Activated B cell treated with CpG ODN at 0.5 μM for 24 hours (primary cell): ENCODE measurements around the gene ACD. TPM values are rescaled to one million over a fixed set of nuclear protein-coding genes. Genes with fewer than 3 reads are reported as not detected.

ENCODE experiments used
- ATAC-seq: fragments of 200-7000 bp; cut with Tn5 transposase; one replicate; pipeline ENCODE4 v1.10.0; 2021; ENCODE audit warnings: low read depth, mild to moderate bottlenecking, moderate library complexity
- CTCF ChIA-PET: fragments of 350-600 bp; sonication (Branson Sonifier 250); formaldehyde crosslinking; loops from one replicate; lab custom pipeline; 2021; ENCODE audit warnings: antibody characterized with exemption; lab: Charles Lee
- POLR2A ChIA-PET: fragments of 350-600 bp; sonication (Branson Sonifier 250); formaldehyde crosslinking; loops from one replicate; lab custom pipeline; 2021; ENCODE audit warnings: antibody characterized with exemption; lab: Charles Lee
- DNase-seq: peaks from one replicate; pipeline ENCODE4 v3.0.0; 2022
- H3K27ac Mint-ChIP-seq: one replicate; pipeline ENCODE4 v1.8.0; 2020; ENCODE audit warnings: mixed read lengths
- H3K27me3 Mint-ChIP-seq: one replicate; pipeline ENCODE4 v1.8.0; 2021; ENCODE audit warnings: mixed read lengths
- H3K36me3 Mint-ChIP-seq: one replicate; pipeline ENCODE4 v1.8.0; 2021; ENCODE audit warnings: low read depth, mixed read lengths
- H3K4me1 Mint-ChIP-seq: one replicate; pipeline ENCODE4 v1.8.0; 2021; ENCODE audit warnings: mixed read lengths
- H3K4me3 Mint-ChIP-seq: one replicate; pipeline ENCODE4 v1.8.0; 2020; ENCODE audit warnings: mild to moderate bottlenecking, mixed read lengths
- H3K9me3 Mint-ChIP-seq: one replicate; pipeline ENCODE4 v1.8.0; 2020; ENCODE audit warnings: mixed read lengths
- intact Hi-C: fragments of 100-400 bp; cut with micrococcal nuclease; formaldehyde crosslinking; loops from one replicate; pipeline ENCODE4 v1.15.1; 2024
- total RNA-seq: library from RNA; stranded (reverse); gene quantifications from 2 replicates; pipeline ENCODE4 v1.2.3, GENCODE V29; 2022
- TF ChIP-seq, protein P1 (sequence below): fragments of 200-600 bp; IDR thresholded peaks from one replicate; pipeline ENCODE4 v1.8.0; 2022; ENCODE audit warnings: antibody characterized with exemption, mild to moderate bottlenecking

The ACD gene
- total RNA-seq, 1 donor from 2014 or later: 38.2 TPM

- intact Hi-C loops: no loop called here
- DNase-seq (no peak), ATAC-seq (no peak)
- ChIA-PET CTCF (no interaction called here), POLR2A (no interaction called here)
- Mint-ChIP-seq H3K4me3 (no peak overlapping the region), H3K27me3 (no peaks in the 10 kb centered on the region), H3K4me1 (no peaks in the 10 kb centered on the region), H3K9me3 (no peaks in the 10 kb centered on the region), H3K27ac (no peak overlapping the region), H3K36me3 (no peaks in the 10 kb centered on the region)
- TF ChIP-seq, protein P1, sequence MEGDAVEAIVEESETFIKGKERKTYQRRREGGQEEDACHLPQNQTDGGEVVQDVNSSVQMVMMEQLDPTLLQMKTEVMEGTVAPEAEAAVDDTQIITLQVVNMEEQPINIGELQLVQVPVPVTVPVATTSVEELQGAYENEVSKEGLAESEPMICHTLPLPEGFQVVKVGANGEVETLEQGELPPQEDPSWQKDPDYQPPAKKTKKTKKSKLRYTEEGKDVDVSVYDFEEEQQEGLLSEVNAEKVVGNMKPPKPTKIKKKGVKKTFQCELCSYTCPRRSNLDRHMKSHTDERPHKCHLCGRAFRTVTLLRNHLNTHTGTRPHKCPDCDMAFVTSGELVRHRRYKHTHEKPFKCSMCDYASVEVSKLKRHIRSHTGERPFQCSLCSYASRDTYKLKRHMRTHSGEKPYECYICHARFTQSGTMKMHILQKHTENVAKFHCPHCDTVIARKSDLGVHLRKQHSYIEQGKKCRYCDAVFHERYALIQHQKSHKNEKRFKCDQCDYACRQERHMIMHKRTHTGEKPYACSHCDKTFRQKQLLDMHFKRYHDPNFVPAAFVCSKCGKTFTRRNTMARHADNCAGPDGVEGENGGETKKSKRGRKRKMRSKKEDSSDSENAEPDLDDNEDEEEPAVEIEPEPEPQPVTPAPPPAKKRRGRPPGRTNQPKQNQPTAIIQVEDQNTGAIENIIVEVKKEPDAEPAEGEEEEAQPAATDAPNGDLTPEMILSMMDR: no peak
These were observed 44.0 kb upstream of the ACD start for GRCh38 chr16:67704110-67704509.

GRCh38 chr16:67703626-67704025, 43.6 kb upstream of the ACD start:
- Mint-ChIP-seq H3K27me3 (no peaks in the 10 kb centered on the region), H3K36me3 (no peaks in the 10 kb centered on the region), H3K9me3 (no peaks in the 10 kb centered on the region), H3K27ac (no peak overlapping the region), H3K4me3 (no peak overlapping the region), H3K4me1 (no peaks in the 10 kb centered on the region)
- ATAC-seq (no peak), DNase-seq (no peak)
- intact Hi-C loops: no loop called here
- TF ChIP-seq, protein P1: no peak
- ChIA-PET POLR2A (no interaction called here), CTCF (no interaction called here)

GRCh38 chr16:67702130-67702529, 42.1 kb upstream of the ACD start:
- Mint-ChIP-seq H3K27me3 (no peaks in the 10 kb centered on the region), H3K9me3 (no peaks in the 10 kb centered on the region), H3K4me3 (no peak overlapping the region), H3K4me1 (no peaks in the 10 kb centered on the region), H3K27ac (no peak overlapping the region), H3K36me3 (peaks cover 9% of the 10 kb centered on the region)
- intact Hi-C loops: no loop called here
- POLR2A ChIA-PET: no interaction called here
- ATAC-seq: no peak
- CTCF ChIA-PET: no interaction called here
- TF ChIP-seq, protein P1: no peak
- DNase-seq: no peak

GRCh38 chr16:67701420-67701819, 41.4 kb upstream of the ACD start:
- peaks cover 12% of the 10 kb centered on the region for H3K36me3 Mint-ChIP-seq
- no peaks in the 10 kb centered on the region for H3K9me3 Mint-ChIP-seq
- ATAC-seq (no peak), DNase-seq (no peak)
- no peak overlapping the region for H3K4me3 Mint-ChIP-seq
- intact Hi-C loops: no loop called here
- ChIA-PET CTCF (no interaction called here), POLR2A (no interaction called here)
- TF ChIP-seq, protein P1: no peak
- H3K4me1 Mint-ChIP-seq: no peaks in the 10 kb centered on the region
- no peak overlapping the region for H3K27ac Mint-ChIP-seq
- H3K27me3 Mint-ChIP-seq: no peaks in the 10 kb centered on the region

DNA sequence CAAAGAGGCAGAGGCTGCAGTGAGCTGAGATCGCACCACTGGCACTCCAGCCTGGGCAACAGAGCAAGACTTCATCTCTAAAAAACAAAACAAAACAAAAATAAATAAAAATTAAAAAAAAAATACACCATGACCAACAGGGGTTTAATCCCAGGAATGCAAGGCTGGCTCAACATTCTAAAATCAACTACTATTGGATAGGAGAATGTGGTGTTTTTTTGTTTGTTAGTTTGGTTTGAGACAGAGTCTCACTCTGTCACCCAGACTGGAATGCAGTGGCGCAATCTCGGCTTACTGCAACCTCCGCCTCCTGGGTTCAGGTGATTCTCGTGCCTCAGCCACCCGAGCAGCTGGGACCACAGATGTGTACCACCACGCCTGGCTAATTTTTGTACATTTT, 39.2 kb upstream of the ACD start:
- intact Hi-C loops: no loop called here
- Mint-ChIP-seq H3K4me3 (no peak overlapping the region), H3K27me3 (no peaks in the 10 kb centered on the region), H3K36me3 (peaks cover 12% of the 10 kb centered on the region), H3K9me3 (no peaks in the 10 kb centered on the region), H3K27ac (no peak overlapping the region), H3K4me1 (no peaks in the 10 kb centered on the region)
- CTCF ChIA-PET: no interaction called here
- POLR2A ChIA-PET: no interaction called here
- no peak for DNase-seq
- no peak for ATAC-seq
- TF ChIP-seq, protein P1: no peak
